ENCODE measurements around the gene MTRF1. TPM values are rescaled to one million over a fixed set of nuclear protein-coding genes. Genes with fewer than 3 reads are reported as not detected.

Gene MTRF1
- total RNA-seq, 1 donor from 2014 or later: 14.5 TPM

Other genes with a start within 250 kb of the MTRF1 start
- 95.5 and 124 TPM in 2 replicates for gene ELF1, start 244.3 kb downstream of the MTRF1 start, total RNA-seq
- gene WBP4, start 202.1 kb downstream of the MTRF1 start, total RNA-seq: 9.1 and 9.5 TPM in 2 replicates
- 10.4 and 10.6 TPM in 2 replicates for gene KBTBD6, start 130.8 kb downstream of the MTRF1 start, total RNA-seq
- 7.3 and 9.0 TPM in 2 replicates for gene KBTBD7, start 69.0 kb downstream of the MTRF1 start, total RNA-seq
- 10.0 and 12.8 TPM in 2 replicates for gene NAA16, start 47.7 kb upstream of the MTRF1 start, total RNA-seq
- gene RGCC, start 194.0 kb upstream of the MTRF1 start, total RNA-seq: 79.7 and 174 TPM in 2 replicates